ENCODE data around the gene NECTIN2.
"Not testable (repeated sequence)": the region's sequence is repeated elsewhere in the genome, so short reads cannot be mapped to it uniquely, and the experiment has no call there.

Gene NECTIN2

DNA sequence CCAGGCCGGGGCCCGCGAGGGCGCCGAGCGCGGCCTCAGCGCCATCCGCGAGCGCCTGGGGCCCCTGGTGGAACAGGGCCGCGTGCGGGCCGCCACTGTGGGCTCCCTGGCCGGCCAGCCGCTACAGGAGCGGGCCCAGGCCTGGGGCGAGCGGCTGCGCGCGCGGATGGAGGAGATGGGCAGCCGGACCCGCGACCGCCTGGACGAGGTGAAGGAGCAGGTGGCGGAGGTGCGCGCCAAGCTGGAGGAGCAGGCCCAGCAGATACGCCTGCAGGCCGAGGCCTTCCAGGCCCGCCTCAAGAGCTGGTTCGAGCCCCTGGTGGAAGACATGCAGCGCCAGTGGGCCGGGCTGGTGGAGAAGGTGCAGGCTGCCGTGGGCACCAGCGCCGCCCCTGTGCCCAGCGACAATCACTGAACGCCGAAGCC, 62.8 kb downstream of the NECTIN2 start:
- DNase-seq (ENCODE audit: low read depth, low spot score): no peak
- Histone ChIP-seq H3K27ac (no peak overlapping the region), H3K36me3 (ENCODE audit: insufficient read depth, low read length) (no peaks in the 10 kb centered on the region), H3K4me3 (no peak overlapping the region), H3K9me3 (ENCODE audit: low read depth, low read length) (no peaks in the 10 kb centered on the region), H3K9ac (ENCODE audit: insufficient read length) (no peak overlapping the region)
- TF ChIP-seq POLR2AphosphoS5 (IDR thresholded peaks at IDR 0.05; ENCODE audit: borderline replicate concordance, low read depth, low read length) (no peak), FOXP2 (optimal IDR thresholded peaks at IDR 0.05; ENCODE audit: control extremely low read depth, extremely low read length, insufficient read depth) (no peak), EZH2 (IDR thresholded peaks at IDR 0.05) (no peak)

DNA sequence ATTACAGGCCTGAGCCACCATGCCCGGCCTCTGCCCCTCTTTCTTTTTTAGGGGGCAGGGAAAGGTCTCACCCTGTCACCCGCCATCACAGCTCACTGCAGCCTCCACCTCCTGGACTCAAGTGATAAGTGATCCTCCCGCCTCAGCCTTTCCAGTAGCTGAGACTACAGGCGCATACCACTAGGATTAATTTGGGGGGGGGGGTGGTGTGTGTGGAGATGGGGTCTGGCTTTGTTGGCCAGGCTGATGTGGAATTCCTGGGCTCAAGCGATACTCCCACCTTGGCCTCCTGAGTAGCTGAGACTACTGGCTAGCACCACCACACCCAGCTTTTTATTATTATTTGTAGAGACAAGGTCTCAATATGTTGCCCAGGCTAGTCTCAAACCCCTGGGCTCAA, 63.7 kb downstream of the NECTIN2 start:
- H3K9me3 ChIP-seq (ENCODE audit: low read depth, low read length): no peaks in the 10 kb centered on the region
- H3K4me3 ChIP-seq: no peak overlapping the region
- DNase-seq (ENCODE audit: low read depth, low spot score): no peak
- no peak overlapping the region for H3K9ac ChIP-seq (ENCODE audit: insufficient read length)
- no peak overlapping the region for H3K27ac ChIP-seq
- no peak for TF ChIP-seq EZH2 (IDR thresholded peaks at IDR 0.05)
- no peak for TF ChIP-seq POLR2AphosphoS5 (IDR thresholded peaks at IDR 0.05; ENCODE audit: borderline replicate concordance, low read depth, low read length)
- no peak for TF ChIP-seq FOXP2 (optimal IDR thresholded peaks at IDR 0.05; ENCODE audit: control extremely low read depth, extremely low read length, insufficient read depth)
- no peaks in the 10 kb centered on the region for H3K36me3 ChIP-seq (ENCODE audit: insufficient read depth, low read length)

DNA sequence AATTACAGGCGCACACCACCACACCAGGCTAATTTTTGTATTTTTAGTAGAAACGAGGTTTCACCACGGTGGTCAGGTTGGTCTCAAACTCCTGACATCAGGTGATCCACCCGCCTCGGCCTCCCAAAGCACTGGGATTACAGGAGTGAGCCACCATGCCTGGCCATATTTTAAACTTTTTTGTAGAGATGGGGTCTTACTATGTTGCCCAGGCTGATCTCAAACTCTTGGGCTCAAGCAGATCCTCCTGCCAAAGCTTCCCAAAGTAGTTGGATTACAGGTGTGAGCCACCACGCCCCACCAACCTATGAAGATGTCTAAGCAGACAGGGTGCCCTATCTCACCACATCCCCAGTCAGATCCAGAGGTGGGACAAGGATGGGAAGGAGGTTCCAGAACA, 65.8 kb downstream of the NECTIN2 start:
- DNase-seq (ENCODE audit: low read depth, low spot score); H3K9me3 ChIP-seq (ENCODE audit: low read depth, low read length): not testable (repeated sequence)

DNA sequence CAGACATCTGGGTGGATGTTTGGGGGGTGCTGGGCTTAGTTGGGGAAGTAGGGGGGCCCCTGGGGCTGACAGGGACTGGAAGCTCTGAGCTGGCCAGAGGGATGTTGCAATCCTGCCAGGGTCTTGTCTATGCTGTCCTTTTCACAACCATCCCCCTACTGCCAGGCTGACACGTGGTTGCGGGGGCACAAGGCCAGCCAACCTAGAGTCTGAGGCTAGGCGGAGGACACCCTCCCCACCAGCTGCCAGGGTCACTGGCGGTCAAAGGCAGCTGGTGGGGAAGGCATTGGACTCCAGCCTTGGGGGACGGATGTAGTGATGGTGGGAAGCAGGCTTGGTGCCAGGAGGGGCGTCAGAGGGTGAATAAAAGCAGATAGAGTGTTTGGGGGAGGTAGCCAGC, 66.8 kb downstream of the NECTIN2 start:
- Histone ChIP-seq H3K36me3 (ENCODE audit: insufficient read depth, low read length) (no peaks in the 10 kb centered on the region), H3K9ac (ENCODE audit: insufficient read length) (no peak overlapping the region), H3K4me3 (no peak overlapping the region), H3K9me3 (ENCODE audit: low read depth, low read length) (no peaks in the 10 kb centered on the region), H3K27ac (no peak overlapping the region)
- no peak for DNase-seq (ENCODE audit: low read depth, low spot score)
- TF ChIP-seq EZH2 (IDR thresholded peaks at IDR 0.05) (no peak), POLR2AphosphoS5 (IDR thresholded peaks at IDR 0.05; ENCODE audit: borderline replicate concordance, low read depth, low read length) (no peak), FOXP2 (optimal IDR thresholded peaks at IDR 0.05; ENCODE audit: control extremely low read depth, extremely low read length, insufficient read depth) (no peak)

More for the DNA sequence above, 65.8 kb downstream of the NECTIN2 start:
- H3K9ac ChIP-seq (ENCODE audit: insufficient read length); H3K4me3 ChIP-seq; H3K36me3 ChIP-seq (ENCODE audit: insufficient read depth, low read length); H3K27ac ChIP-seq: not testable (repeated sequence)

DNA sequence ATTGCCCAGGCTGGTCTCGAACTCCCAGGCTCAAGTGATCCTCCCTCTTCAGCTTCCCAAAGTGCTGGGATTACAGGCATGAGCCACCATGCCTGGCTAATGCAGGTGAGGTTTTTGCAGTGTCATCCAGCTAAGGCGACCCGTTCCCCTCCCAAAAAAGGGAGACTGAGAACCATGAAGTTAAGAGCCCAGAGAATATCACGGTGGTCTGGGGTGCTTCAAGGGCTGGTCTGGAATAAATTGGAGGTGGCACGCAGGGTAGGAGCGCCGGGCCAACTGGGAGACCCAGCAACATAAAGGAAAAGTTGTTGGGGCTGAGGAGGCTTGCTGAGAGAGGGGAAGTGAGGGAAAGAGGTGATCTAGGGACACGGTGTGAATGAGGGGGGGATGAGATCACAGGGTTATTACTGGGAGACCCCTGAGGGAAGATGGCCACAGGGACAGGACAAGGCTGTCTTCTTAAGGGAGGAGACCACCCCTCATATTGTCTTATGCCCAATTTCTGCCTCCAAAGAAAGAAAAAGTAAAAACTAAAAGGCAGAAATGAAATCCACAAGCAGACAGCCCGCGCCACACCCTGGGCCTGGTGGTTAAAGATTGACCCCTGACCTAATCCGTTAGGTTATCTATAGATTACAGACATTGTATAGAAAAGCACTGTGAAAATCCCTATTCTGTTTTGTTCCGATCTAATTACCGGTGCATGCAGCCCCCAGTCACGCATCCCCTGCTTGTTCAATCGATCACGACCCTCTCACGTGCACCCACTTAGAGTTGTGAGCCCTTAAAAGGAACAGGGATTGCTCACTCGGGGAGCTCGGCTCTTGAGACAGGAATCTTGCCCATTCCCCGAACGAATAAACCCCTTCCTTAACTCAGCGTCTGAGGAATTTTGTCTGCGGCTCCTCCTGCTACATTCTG, 67.7 kb downstream of the NECTIN2 start:
- H3K9ac ChIP-seq (ENCODE audit: insufficient read length): not testable (repeated sequence)

DNA sequence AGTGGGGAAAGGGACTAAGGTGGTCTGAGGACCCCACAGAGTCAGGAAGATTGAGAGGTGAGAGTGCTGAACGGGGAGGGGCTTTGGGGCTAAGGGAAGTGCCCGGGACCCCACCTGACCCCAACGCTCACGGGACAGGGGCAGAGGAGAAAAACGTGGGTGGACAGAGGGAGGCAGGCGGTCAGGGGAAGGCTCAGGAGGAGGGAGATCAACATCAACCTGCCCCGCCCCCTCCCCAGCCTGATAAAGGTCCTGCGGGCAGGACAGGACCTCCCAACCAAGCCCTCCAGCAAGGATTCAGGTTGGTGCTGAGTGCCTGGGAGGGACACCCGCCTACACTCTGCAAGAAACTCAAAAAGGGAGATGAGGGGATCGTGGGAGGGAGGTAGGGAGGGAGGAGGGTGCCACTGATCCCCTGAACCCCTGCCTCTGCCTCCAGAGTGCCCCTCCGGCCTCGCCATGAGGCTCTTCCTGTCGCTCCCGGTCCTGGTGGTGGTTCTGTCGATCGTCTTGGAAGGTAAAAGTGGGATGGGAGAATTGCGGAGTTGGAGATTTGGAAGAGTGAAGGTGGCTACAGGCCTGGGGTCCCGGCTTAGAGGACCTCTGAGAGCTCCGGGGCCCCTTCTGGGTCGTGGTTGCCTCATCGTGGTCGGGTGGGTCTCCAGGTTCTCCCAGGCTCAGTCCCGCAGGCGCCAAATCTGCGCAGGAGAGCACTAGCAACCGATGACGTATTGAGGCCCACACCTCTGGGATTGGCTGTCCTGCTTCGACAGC, 68.5 kb downstream of the NECTIN2 start, which contains the start of gene APOC1:
Gene APOC1 (plus strand): TSS at position 176 of the 774 bp plus-strand sequence. CDS start 284 bp downstream, at position 460.
- H3K9ac ChIP-seq (ENCODE audit: insufficient read length): peak within 1 kb of the TSS; percentile 71
- H3K36me3 ChIP-seq (ENCODE audit: insufficient read depth, low read length); H3K27ac ChIP-seq; H3K9me3 ChIP-seq (ENCODE audit: low read depth, low read length): not testable (repeated sequence)
- H3K4me3 ChIP-seq: peak within 1 kb of the TSS; percentile 71
- peak; percentile 51 for DNase-seq (ENCODE audit: low read depth, low spot score)

More for the DNA sequence above, 67.7 kb downstream of the NECTIN2 start:
- H3K9me3 ChIP-seq (ENCODE audit: low read depth, low read length); H3K27ac ChIP-seq; H3K36me3 ChIP-seq (ENCODE audit: insufficient read depth, low read length); H3K4me3 ChIP-seq; DNase-seq (ENCODE audit: low read depth, low spot score): not testable (repeated sequence)

DNA sequence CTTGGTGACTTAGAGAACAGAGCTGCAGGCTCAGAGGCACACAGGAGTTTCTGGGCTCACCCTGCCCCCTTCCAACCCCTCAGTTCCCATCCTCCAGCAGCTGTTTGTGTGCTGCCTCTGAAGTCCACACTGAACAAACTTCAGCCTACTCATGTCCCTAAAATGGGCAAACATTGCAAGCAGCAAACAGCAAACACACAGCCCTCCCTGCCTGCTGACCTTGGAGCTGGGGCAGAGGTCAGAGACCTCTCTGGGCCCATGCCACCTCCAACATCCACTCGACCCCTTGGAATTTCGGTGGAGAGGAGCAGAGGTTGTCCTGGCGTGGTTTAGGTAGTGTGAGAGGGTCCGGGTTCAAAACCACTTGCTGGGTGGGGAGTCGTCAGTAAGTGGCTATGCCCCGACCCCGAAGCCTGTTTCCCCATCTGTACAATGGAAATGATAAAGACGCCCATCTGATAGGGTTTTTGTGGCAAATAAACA, 78.2 kb downstream of the NECTIN2 start:
- H3K9ac ChIP-seq (ENCODE audit: insufficient read length): no peak overlapping the region
- H3K4me3 ChIP-seq: no peak overlapping the region
- no peak for DNase-seq (ENCODE audit: low read depth, low spot score)
- H3K27ac ChIP-seq: no peak overlapping the region
- H3K9me3 ChIP-seq (ENCODE audit: low read depth, low read length): no peaks in the 10 kb centered on the region
- H3K36me3 ChIP-seq (ENCODE audit: insufficient read depth, low read length): no peaks in the 10 kb centered on the region
- TF ChIP-seq EZH2 (IDR thresholded peaks at IDR 0.05) (no peak), POLR2AphosphoS5 (IDR thresholded peaks at IDR 0.05; ENCODE audit: borderline replicate concordance, low read depth, low read length) (no peak), FOXP2 (optimal IDR thresholded peaks at IDR 0.05; ENCODE audit: control extremely low read depth, extremely low read length, insufficient read depth) (no peak)

DNA sequence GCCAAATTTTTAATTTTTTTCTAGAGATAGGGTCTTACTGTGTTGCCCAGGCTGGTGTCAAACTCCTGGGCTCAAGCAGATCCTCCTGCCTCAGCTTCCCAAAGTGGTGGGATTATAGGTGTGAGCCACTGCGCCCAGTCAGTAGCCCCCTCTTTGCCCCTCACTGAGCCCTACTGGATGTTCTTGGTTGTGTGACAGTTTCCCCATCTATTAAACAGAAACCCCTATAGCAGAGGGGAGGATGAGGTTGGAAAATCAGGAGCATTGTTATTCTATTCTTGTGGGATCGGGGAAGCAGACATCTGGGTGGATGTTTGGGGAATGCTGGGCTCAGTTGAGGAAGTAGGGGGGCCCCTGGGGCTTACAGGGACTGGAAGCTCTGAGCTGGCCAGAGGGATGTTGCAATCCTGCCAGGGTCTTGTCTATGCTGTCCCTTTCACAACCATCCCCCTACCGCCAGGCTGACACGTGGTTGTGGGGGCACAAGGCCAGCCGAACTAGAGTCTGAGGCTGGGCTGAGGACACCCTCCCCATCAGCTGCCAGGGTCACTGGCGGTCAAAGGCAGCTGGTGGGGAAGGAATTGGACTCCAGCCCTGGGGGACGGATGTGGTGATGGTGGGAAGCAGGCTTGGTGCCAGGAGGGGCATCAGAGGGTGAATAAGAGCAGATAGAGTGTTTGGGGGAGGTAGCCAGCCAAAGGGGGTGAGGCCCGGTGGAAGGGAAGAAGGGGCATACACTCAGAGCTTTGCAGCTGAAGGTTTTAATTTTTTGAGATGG, 79.2 kb downstream of the NECTIN2 start:
- no peak overlapping the region for H3K4me3 ChIP-seq
- no peak for DNase-seq (ENCODE audit: low read depth, low spot score)
- TF ChIP-seq FOXP2 (optimal IDR thresholded peaks at IDR 0.05; ENCODE audit: control extremely low read depth, extremely low read length, insufficient read depth) (no peak), EZH2 (IDR thresholded peaks at IDR 0.05) (no peak), POLR2AphosphoS5 (IDR thresholded peaks at IDR 0.05; ENCODE audit: borderline replicate concordance, low read depth, low read length) (no peak)
- no peaks in the 10 kb centered on the region for H3K9me3 ChIP-seq (ENCODE audit: low read depth, low read length)
- no peak overlapping the region for H3K9ac ChIP-seq (ENCODE audit: insufficient read length)
- H3K27ac ChIP-seq: no peak overlapping the region
- H3K36me3 ChIP-seq (ENCODE audit: insufficient read depth, low read length): no peaks in the 10 kb centered on the region

DNA sequence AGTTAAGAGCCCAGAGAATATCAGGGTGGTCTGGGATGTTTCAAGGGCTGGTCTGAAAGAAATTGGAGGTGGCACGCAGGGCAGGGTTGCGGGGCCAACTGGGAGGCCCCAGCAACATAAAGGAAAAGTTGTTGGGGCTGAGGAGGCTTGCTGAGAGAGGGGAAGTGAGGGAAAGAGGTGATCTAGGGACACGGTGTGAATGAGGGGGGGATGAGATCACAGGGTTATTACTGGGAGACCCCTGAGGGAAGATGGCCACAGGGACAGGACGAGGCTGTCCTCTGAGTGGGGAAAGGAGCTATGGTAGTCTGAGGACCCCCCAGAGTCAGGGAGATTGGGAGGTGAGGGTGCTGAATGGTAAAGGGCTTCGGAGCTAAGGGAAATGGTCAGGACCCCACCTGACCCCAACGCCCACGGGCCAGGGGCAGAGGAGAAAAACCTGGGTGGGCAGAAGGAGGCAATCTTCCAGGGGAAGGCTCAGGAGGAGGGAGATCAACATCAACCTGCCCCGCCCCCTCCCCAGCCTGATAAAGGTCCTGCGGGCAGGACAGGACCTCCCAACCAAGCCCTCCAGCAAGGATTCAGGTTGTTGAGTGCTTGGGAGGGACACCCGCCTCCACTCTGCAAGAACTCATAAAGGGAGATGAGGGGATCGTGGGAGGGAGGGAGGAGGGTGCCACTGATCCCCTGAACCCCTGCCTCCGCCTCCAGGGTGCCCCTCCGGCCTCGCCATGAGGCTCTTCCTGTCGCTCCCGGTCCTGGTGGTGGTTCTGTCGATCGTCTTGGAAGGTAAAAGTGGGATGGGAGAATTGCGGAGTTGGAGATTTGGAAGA, 80.4 kb downstream of the NECTIN2 start:
- not testable (repeated sequence) for H3K9me3 ChIP-seq (ENCODE audit: low read depth, low read length); H3K9ac ChIP-seq (ENCODE audit: insufficient read length); H3K36me3 ChIP-seq (ENCODE audit: insufficient read depth, low read length); H3K27ac ChIP-seq; DNase-seq (ENCODE audit: low read depth, low spot score)
- peak overlapping the region; percentile 66 for H3K4me3 ChIP-seq

Measured in SK-N-MC (cell line).